Measurements from ENCODE around the gene LDLRAP1.

Gene LDLRAP1

GRCh38 chr1:25549273-25550154 is 6.1 kb downstream of the LDLRAP1 start:
- Histone ChIP-seq H3K4me3 (ENCODE audit: low read length) (no peak overlapping the region), H3K4me2 (ENCODE audit: low read length) (peak overlapping the region; percentile 16), H3K36me3 (ENCODE audit: insufficient read depth, low read length) (no peaks in the 10 kb centered on the region), H3K9me3 (replicated peaks; ENCODE audit: low read length) (no peaks in the 10 kb centered on the region), H3K27me3 (ENCODE audit: control insufficient read depth, insufficient read depth, low read length) (no peaks in the 10 kb centered on the region), H3K4me1 (ENCODE audit: control insufficient read depth, insufficient read depth, low read length) (peaks cover 37% of the 10 kb centered on the region), H3K9ac (ENCODE audit: low read depth, low read length) (peak overlapping the region; percentile 22)

GRCh38 chr1:25550155-25550506 is 6.7 kb downstream of the LDLRAP1 start:
- Histone ChIP-seq H3K9ac (ENCODE audit: low read depth, low read length) (no peak overlapping the region), H3K27me3 (ENCODE audit: control insufficient read depth, insufficient read depth, low read length) (no peaks in the 10 kb centered on the region), H3K9me3 (replicated peaks; ENCODE audit: low read length) (no peaks in the 10 kb centered on the region), H3K4me2 (ENCODE audit: low read length) (peak overlapping the region; percentile 41), H3K4me3 (ENCODE audit: low read length) (no peak overlapping the region), H3K36me3 (ENCODE audit: insufficient read depth, low read length) (no peaks in the 10 kb centered on the region), H3K4me1 (ENCODE audit: control insufficient read depth, insufficient read depth, low read length) (peaks cover 31% of the 10 kb centered on the region)

- Histone ChIP-seq H3K4me2 (ENCODE audit: low read length) (peak overlapping the region; percentile 41), H3K9ac (ENCODE audit: low read depth, low read length) (no peak overlapping the region), H3K9me3 (replicated peaks; ENCODE audit: low read length) (no peaks in the 10 kb centered on the region), H3K36me3 (ENCODE audit: insufficient read depth, low read length) (no peaks in the 10 kb centered on the region), H3K4me3 (ENCODE audit: low read length) (no peak overlapping the region), H3K4me1 (ENCODE audit: control insufficient read depth, insufficient read depth, low read length) (peaks cover 26% of the 10 kb centered on the region), H3K27me3 (ENCODE audit: control insufficient read depth, insufficient read depth, low read length) (no peaks in the 10 kb centered on the region)
These were observed 7.4 kb downstream of the LDLRAP1 start for GRCh38 chr1:25550683-25551310.

- Histone ChIP-seq H3K9ac (ENCODE audit: low read depth, low read length) (no peak overlapping the region), H3K4me1 (ENCODE audit: control insufficient read depth, insufficient read depth, low read length) (peaks cover 31% of the 10 kb centered on the region), H3K4me2 (ENCODE audit: low read length) (no peak overlapping the region)
These were observed 10.5 kb downstream of the LDLRAP1 start for GRCh38 chr1:25553749-25554429.

GRCh38 chr1:25554430-25554780 is 11.0 kb downstream of the LDLRAP1 start:
- H3K4me1 ChIP-seq (ENCODE audit: control insufficient read depth, insufficient read depth, low read length): peaks cover 26% of the 10 kb centered on the region
- no peaks in the 10 kb centered on the region for H3K9me3 ChIP-seq (replicated peaks; ENCODE audit: low read length)
- H3K27me3 ChIP-seq (ENCODE audit: control insufficient read depth, insufficient read depth, low read length): no peaks in the 10 kb centered on the region
- no peaks in the 10 kb centered on the region for H3K36me3 ChIP-seq (ENCODE audit: insufficient read depth, low read length)
- H3K4me3 ChIP-seq (ENCODE audit: low read length): no peak overlapping the region
- no peak overlapping the region for H3K9ac ChIP-seq (ENCODE audit: low read depth, low read length)
- H3K4me2 ChIP-seq (ENCODE audit: low read length): no peak overlapping the region

More at GRCh38 chr1:25553749-25554429, 10.5 kb downstream of the LDLRAP1 start:
- no peaks in the 10 kb centered on the region for H3K27me3 ChIP-seq (ENCODE audit: control insufficient read depth, insufficient read depth, low read length)
- H3K9me3 ChIP-seq (replicated peaks; ENCODE audit: low read length): no peaks in the 10 kb centered on the region
- no peaks in the 10 kb centered on the region for H3K36me3 ChIP-seq (ENCODE audit: insufficient read depth, low read length)
- H3K4me3 ChIP-seq (ENCODE audit: low read length): no peak overlapping the region

GRCh38 chr1:25554886-25555752 is 11.7 kb downstream of the LDLRAP1 start:
- Histone ChIP-seq H3K4me1 (ENCODE audit: control insufficient read depth, insufficient read depth, low read length) (peaks cover 19% of the 10 kb centered on the region), H3K9me3 (replicated peaks; ENCODE audit: low read length) (no peaks in the 10 kb centered on the region), H3K4me2 (ENCODE audit: low read length) (no peak overlapping the region), H3K9ac (ENCODE audit: low read depth, low read length) (no peak overlapping the region), H3K27me3 (ENCODE audit: control insufficient read depth, insufficient read depth, low read length) (no peaks in the 10 kb centered on the region), H3K36me3 (ENCODE audit: insufficient read depth, low read length) (no peaks in the 10 kb centered on the region), H3K4me3 (ENCODE audit: low read length) (no peak overlapping the region)

GRCh38 chr1:25555753-25556092 is 12.3 kb downstream of the LDLRAP1 start:
- Histone ChIP-seq H3K4me3 (ENCODE audit: low read length) (no peak overlapping the region), H3K27me3 (ENCODE audit: control insufficient read depth, insufficient read depth, low read length) (no peaks in the 10 kb centered on the region), H3K4me2 (ENCODE audit: low read length) (no peak overlapping the region), H3K9me3 (replicated peaks; ENCODE audit: low read length) (no peaks in the 10 kb centered on the region), H3K9ac (ENCODE audit: low read depth, low read length) (no peak overlapping the region), H3K36me3 (ENCODE audit: insufficient read depth, low read length) (peaks cover 4% of the 10 kb centered on the region), H3K4me1 (ENCODE audit: control insufficient read depth, insufficient read depth, low read length) (peaks cover 13% of the 10 kb centered on the region)

GRCh38 chr1:25556132-25556670 is 12.8 kb downstream of the LDLRAP1 start:
- no peak overlapping the region for H3K4me3 ChIP-seq (ENCODE audit: low read length)

GRCh38 chr1:25556791-25557476 is 13.5 kb downstream of the LDLRAP1 start:
- Histone ChIP-seq H3K36me3 (ENCODE audit: insufficient read depth, low read length) (peaks cover 10% of the 10 kb centered on the region), H3K9me3 (replicated peaks; ENCODE audit: low read length) (no peaks in the 10 kb centered on the region), H3K4me1 (ENCODE audit: control insufficient read depth, insufficient read depth, low read length) (peaks cover 9% of the 10 kb centered on the region), H3K4me2 (ENCODE audit: low read length) (peak overlapping the region; percentile 43), H3K9ac (ENCODE audit: low read depth, low read length) (no peak overlapping the region), H3K27me3 (ENCODE audit: control insufficient read depth, insufficient read depth, low read length) (no peaks in the 10 kb centered on the region), H3K4me3 (ENCODE audit: low read length) (no peak overlapping the region)

More at GRCh38 chr1:25556132-25556670, 12.8 kb downstream of the LDLRAP1 start:
- no peak overlapping the region for H3K9ac ChIP-seq (ENCODE audit: low read depth, low read length)
- peaks cover 9% of the 10 kb centered on the region for H3K4me1 ChIP-seq (ENCODE audit: control insufficient read depth, insufficient read depth, low read length)
- no peaks in the 10 kb centered on the region for H3K9me3 ChIP-seq (replicated peaks; ENCODE audit: low read length)
- peak overlapping the region; percentile 43 for H3K4me2 ChIP-seq (ENCODE audit: low read length)
- no peaks in the 10 kb centered on the region for H3K27me3 ChIP-seq (ENCODE audit: control insufficient read depth, insufficient read depth, low read length)
- H3K36me3 ChIP-seq (ENCODE audit: insufficient read depth, low read length): peaks cover 7% of the 10 kb centered on the region

GRCh38 chr1:25557543-25557942 is 14.1 kb downstream of the LDLRAP1 start:
- H3K27me3 ChIP-seq (ENCODE audit: control insufficient read depth, insufficient read depth, low read length): no peaks in the 10 kb centered on the region
- H3K36me3 ChIP-seq (ENCODE audit: insufficient read depth, low read length): peaks cover 10% of the 10 kb centered on the region
- H3K9ac ChIP-seq (ENCODE audit: low read depth, low read length): no peak overlapping the region
- peaks cover 9% of the 10 kb centered on the region for H3K4me1 ChIP-seq (ENCODE audit: control insufficient read depth, insufficient read depth, low read length)
- no peak overlapping the region for H3K4me3 ChIP-seq (ENCODE audit: low read length)
- no peaks in the 10 kb centered on the region for H3K9me3 ChIP-seq (replicated peaks; ENCODE audit: low read length)
- H3K4me2 ChIP-seq (ENCODE audit: low read length): no peak overlapping the region

All from skeletal muscle satellite cell (primary cell).